HCEC 1CT (cell line): ENCODE data around the gene CLINT1.

Experiments
- DNase-seq: peaks from one replicate; pipeline ENCODE4 v3.0.0-alpha.2; 2017

Gene CLINT1

DNA sequence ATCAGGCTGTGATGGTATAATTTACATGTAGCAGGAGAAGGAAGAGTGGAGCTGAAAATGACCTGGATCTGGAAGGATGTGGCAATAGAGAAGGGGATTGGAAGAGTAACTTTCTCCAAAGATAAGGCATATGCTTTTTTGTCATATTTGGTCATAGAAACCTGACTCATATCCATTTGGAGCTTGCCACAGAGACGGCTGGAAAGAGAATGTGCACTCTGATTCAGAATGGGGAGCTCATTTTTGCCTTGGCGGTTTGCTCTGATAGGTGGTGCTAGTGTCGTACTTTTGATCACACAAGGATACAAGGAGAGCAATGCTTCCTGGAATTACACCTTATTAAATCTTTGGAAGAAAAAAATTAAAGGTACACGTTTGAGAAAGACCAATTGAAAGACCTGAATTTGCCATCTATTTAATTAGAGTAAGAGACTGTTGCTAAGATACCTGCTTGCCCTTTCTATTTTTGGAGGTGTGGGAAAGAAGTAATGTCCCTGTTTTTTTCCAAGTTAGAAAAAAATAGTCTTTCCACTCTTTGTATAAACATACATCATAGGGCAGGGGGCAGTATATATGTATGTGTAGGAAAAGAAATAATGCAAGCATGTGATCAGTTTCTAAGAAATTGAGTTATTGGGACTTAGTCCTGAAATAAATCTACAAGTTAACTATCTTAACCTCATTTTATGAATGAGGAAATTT lies 110.0 kb downstream of the CLINT1 start:
- DNase-seq: peak; percentile 94

GRCh38 chr5:157747766-157748700 lies 110.9 kb downstream of the CLINT1 start:
- peak; percentile 30 for DNase-seq

GRCh38 chr5:157747173-157747740 lies 111.7 kb downstream of the CLINT1 start:
- no peak for DNase-seq

DNA sequence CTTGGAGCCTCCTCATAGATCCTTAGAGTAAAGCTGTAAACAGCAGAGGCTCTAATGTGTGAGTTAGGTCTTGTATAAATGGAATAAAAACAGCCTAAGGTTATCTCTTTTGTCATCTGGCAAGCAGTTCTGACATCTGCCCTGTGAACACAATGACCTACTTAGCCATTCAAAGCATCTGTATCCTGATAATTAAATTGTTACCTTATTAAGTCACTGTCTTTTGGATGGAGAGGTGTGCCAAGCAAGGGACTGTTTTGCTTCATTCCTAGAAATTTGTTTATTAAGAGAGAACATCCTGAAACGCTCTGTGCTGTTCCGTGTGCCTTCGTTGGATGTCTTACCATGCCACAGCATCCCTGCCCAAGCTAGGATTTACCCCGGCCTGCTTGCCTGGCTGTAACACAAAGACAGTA lies 113.9 kb downstream of the CLINT1 start:
- DNase-seq: no peak

DNA sequence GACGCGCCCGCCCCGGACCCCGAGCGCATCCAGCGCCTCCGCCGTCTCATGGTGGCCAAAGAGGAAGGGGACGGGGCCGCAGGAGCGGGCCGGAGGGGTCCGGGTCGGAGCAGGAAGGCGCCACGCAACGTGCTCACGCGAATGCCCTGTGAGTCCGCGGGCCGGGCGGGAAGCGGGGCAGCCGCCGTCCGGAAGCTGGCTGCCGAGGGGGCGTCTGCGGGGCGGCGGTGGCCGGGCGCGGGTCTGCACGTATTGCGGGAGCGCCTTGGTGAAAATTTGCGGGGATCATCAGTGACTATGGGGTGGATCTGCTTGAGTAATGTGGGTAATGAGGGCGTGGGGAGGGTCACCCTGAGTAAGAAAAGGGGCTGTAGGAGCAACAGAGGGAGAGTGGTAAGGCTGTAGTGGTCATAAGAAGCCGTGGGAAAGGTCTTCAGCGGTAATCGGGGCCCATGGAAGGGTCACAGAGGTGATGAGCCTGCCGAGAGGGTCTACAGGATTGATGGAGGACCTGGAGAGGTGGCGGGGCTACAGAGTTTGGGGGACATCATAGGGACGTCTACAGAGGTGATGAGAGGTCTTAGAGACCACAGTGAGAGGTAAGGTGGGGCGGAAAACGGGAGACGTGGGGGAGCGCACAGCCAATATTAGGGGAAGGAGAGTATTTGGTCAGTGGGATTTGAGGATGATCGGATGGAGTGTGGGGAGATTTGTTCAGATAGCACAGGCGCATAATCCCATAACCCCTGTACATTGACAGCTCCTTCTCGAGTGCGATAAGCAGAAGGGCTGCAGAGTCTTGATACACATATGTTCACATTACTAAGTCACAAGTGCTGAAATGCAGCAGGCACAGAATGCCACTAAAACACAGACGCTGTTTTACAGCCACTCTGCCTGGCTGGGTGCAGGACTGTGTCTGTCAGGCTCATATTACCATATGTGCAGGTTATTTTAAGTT lies 114.6 kb downstream of the CLINT1 start:
- peak; percentile 9 for DNase-seq

DNA sequence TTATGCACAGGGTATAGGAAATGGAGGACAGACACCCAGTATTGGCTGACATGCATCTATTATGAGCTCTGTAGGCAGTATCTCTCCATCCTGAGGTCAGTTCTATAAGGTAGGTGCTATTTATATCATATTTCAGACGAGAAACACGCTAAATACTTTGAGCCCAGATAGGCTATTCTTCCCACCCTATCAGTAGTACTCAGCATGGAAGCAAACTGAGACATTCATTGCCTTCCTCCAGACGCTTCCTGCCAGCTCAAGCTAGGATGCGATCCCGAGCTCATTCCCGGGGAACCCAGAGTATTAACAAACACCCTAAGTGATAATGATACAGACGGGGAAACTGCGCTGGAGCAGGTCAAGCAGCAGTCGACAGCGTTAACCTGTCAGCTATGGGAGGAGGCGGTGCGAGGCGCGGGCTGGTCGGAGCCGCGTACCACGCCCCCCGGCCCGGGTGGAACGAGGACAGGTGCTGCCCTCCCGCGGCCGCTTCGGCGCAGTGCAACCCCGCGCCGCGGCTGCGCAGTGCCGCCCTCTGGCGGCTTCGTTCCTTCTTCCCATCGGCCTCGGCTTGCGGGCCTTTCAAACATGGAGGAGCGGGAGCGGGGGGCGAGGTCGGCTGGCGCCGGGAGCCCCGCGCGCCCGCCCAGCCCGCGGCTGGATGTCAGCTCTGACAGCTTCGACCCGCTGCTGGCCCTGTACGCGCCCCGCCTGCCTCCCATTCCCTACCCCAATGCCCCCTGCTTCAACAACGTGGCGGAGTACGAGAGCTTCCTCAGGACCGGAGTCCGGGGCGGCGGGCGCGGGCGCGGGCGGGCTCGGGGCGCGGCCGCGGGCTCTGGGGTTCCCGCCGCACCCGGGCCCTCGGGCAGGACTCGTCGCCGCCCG lies 115.5 kb downstream of the CLINT1 start, which contains the start of gene LSM11:
Gene LSM11, plus strand, starts transcription at position 550 of the 888 bp plus-strand sequence. Its CDS starts 39 bp downstream, at position 589.
- DNase-seq: peak; percentile 75

GRCh38 chr5:157741131-157741530 lies 117.8 kb downstream of the CLINT1 start:
- DNase-seq: no peak

DNA sequence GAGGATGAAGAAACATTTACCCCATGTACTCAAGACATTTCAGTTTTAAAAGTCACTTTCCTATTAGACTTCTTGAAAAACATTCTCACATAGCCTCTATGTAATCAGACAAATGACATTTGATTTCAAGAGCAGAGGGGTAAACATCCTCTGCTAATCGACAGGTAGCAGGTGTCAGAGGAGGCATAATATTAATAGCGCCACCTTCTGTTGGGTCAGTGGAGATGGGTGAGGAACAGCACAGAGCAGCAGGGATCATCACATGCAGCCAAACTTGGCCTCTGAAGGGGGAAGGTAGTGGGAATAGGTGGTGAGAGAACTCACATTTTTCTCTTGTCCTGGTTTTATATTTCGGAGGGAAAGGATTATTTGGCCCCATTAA lies 118.7 kb downstream of the CLINT1 start:
- peak; percentile 24 for DNase-seq

GRCh38 chr5:157739388-157740228 lies 119.3 kb downstream of the CLINT1 start:
- no peak for DNase-seq

DNA sequence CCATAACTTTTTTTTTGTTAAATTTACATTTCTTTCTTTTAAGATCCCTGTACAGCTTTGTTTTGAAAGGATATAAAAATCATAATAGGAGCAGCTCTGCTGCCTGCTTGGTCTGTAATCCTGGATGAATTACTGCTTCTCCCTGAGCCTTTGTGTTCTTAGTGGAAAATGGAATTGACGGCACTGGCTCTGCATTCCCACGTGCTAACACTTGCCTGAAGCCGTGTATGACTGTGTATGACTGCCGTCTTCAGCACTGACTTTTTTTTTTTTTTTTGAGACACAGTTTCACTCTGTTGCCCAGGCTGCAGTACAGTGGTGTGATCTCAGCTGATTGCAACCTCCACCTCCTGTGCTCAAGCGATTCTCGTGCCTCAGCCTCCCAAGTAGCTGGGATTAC lies 123.0 kb downstream of the CLINT1 start:
- no peak for DNase-seq
